ENCODE results near the gene VAT1L. TPM values are rescaled to one million over a fixed set of nuclear protein-coding genes. Genes with fewer than 3 reads are reported as not detected.

The VAT1L gene
- total and polyA plus RNA-seq, 2 donors (not counting 1 experiment from before 2014, with no cell fraction given), result not detected

GRCh38 chr16:77860953-77861352 is 72.6 kb downstream of the VAT1L start:
- DNase-seq, result no peak
- Mint-ChIP-seq H3K9me3 (ENCODE audit: insufficient read depth) (no peaks in the 10 kb centered on the region), H3K4me3 (no peak overlapping the region), H3K27ac (no peak overlapping the region), H3K27me3 (peaks cover 13% of the 10 kb centered on the region), H3K4me1 (no peaks in the 10 kb centered on the region)
- Histone ChIP-seq H3K9me3 (ENCODE audit: control extremely low read depth in 1 of 3, control insufficient read depth in 2 of 3, insufficient read depth in 1 of 3, low read length in 2 of 3) (no peaks in the 10 kb centered on the region), H3K27me3 (replicated peaks in 1 of 4; ENCODE audit: control extremely low read depth in 1 of 4, control insufficient read depth in 3 of 4, insufficient read depth in 4 of 4, low read length in 3 of 4) (no peaks in the 10 kb centered on the region), H3K4me1 (ENCODE audit: control insufficient read depth in 2 of 2, insufficient read depth in 2 of 2, low read length in 2 of 2) (no peaks in the 10 kb centered on the region), H3K4me2 (replicated peaks; ENCODE audit: low read depth, low read length, poor library complexity, severe bottlenecking) (no peak overlapping the region), H3K9ac (ENCODE audit: low read length) (no peak overlapping the region), H3K79me2 (ENCODE audit: control insufficient read depth, insufficient read depth, low read length) (no peaks in the 10 kb centered on the region), H2AFZ (ENCODE audit: insufficient read depth, low read depth, low read length, poor library complexity, severe bottlenecking) (no peak overlapping the region), H3K4me3 (ENCODE audit: control extremely low read depth in 1 of 5, extremely low read depth in 1 of 5, insufficient read depth in 1 of 5, low read depth in 2 of 5, low read length in 4 of 5) (no peak overlapping the region), H4K20me1 (ENCODE audit: control insufficient read depth, insufficient read depth, low read length, poor library complexity, severe bottlenecking) (no peaks in the 10 kb centered on the region), H3K36me3 (replicated peaks in 1 of 2; ENCODE audit: control extremely low read depth in 1 of 2, control insufficient read depth in 1 of 2, extremely low read depth in 1 of 2, insufficient read depth in 2 of 2, low read length in 1 of 2) (no peaks in the 10 kb centered on the region), H3K27ac (ENCODE audit: low read length in 2 of 2) (no peak overlapping the region)
- intact Hi-C loops (cut with micrococcal nuclease), result no loop called here
- CTCF ChIA-PET, result no interaction called here
- POLR2A ChIA-PET, result no interaction called here
- TF ChIP-seq, protein P1, sequence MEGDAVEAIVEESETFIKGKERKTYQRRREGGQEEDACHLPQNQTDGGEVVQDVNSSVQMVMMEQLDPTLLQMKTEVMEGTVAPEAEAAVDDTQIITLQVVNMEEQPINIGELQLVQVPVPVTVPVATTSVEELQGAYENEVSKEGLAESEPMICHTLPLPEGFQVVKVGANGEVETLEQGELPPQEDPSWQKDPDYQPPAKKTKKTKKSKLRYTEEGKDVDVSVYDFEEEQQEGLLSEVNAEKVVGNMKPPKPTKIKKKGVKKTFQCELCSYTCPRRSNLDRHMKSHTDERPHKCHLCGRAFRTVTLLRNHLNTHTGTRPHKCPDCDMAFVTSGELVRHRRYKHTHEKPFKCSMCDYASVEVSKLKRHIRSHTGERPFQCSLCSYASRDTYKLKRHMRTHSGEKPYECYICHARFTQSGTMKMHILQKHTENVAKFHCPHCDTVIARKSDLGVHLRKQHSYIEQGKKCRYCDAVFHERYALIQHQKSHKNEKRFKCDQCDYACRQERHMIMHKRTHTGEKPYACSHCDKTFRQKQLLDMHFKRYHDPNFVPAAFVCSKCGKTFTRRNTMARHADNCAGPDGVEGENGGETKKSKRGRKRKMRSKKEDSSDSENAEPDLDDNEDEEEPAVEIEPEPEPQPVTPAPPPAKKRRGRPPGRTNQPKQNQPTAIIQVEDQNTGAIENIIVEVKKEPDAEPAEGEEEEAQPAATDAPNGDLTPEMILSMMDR (IDR thresholded peaks at IDR 0.05), result no peak
- no peak for TF ChIP-seq EZH2 (IDR thresholded peaks at IDR 0.05; ENCODE audit: borderline replicate concordance, insufficient read depth, low read depth, low read length, poor library complexity, severe bottlenecking)
- WGBS (ENCODE audit: insufficient coverage), result 93% methylated on average over 3 of the region's 3 CpGs
- ATAC-seq (ENCODE audit: low read depth), result no peak

DNA sequence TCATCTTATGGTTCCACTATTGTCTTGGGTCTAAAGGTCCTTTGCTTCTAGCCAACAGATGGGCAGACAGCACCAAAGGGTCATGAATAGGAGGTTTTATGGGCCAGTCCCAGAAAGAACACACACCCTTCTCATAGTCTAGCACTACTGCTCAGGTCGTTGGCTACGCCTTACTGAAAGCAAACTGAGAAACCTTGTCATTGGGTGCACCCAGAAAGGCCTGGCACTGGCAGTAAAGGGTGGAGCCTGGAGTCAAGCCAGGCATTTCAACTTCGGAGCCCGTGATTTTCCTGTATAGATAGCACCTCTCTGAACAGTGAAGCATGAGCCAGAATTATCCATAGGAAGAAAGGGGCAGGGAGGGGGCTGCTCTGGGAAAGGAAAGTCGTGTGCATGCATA is 74.9 kb downstream of the VAT1L start:
- Histone ChIP-seq H3K79me2 (ENCODE audit: control insufficient read depth, insufficient read depth, low read length) (no peaks in the 10 kb centered on the region), H3K9ac (ENCODE audit: low read length) (no peak overlapping the region), H4K20me1 (ENCODE audit: control insufficient read depth, insufficient read depth, low read length, poor library complexity, severe bottlenecking) (no peaks in the 10 kb centered on the region), H3K4me3 (ENCODE audit: control extremely low read depth in 1 of 5, extremely low read depth in 1 of 5, insufficient read depth in 1 of 5, low read depth in 2 of 5, low read length in 4 of 5) (no peak overlapping the region), H3K4me1 (ENCODE audit: control insufficient read depth in 2 of 2, insufficient read depth in 2 of 2, low read length in 2 of 2) (no peaks in the 10 kb centered on the region), H3K36me3 (replicated peaks in 1 of 2; ENCODE audit: control extremely low read depth in 1 of 2, control insufficient read depth in 1 of 2, extremely low read depth in 1 of 2, insufficient read depth in 2 of 2, low read length in 1 of 2) (no peaks in the 10 kb centered on the region), H3K9me3 (ENCODE audit: control extremely low read depth in 1 of 3, control insufficient read depth in 2 of 3, insufficient read depth in 1 of 3, low read length in 2 of 3) (no peaks in the 10 kb centered on the region), H3K27ac (ENCODE audit: low read length in 2 of 2) (no peak overlapping the region), H3K4me2 (replicated peaks; ENCODE audit: low read depth, low read length, poor library complexity, severe bottlenecking) (no peak overlapping the region), H2AFZ (ENCODE audit: insufficient read depth, low read depth, low read length, poor library complexity, severe bottlenecking) (no peak overlapping the region), H3K27me3 (replicated peaks in 1 of 4; ENCODE audit: control extremely low read depth in 1 of 4, control insufficient read depth in 3 of 4, insufficient read depth in 4 of 4, low read length in 3 of 4) (no peaks in the 10 kb centered on the region)
- no peak for ATAC-seq (ENCODE audit: low read depth)
- Mint-ChIP-seq H3K4me3 (no peak overlapping the region), H3K4me1 (no peaks in the 10 kb centered on the region), H3K9me3 (ENCODE audit: insufficient read depth) (no peaks in the 10 kb centered on the region), H3K27me3 (peaks cover 10% of the 10 kb centered on the region), H3K27ac (no peak overlapping the region)
- POLR2A ChIA-PET, result no interaction called here
- CTCF ChIA-PET, result no interaction called here
- intact Hi-C loops (cut with micrococcal nuclease), result no loop called here
- no peak for TF ChIP-seq EZH2 (IDR thresholded peaks at IDR 0.05; ENCODE audit: borderline replicate concordance, insufficient read depth, low read depth, low read length, poor library complexity, severe bottlenecking)
- TF ChIP-seq, protein P1 (IDR thresholded peaks at IDR 0.05), result no peak
- DNase-seq, result no peak
- WGBS (ENCODE audit: insufficient coverage), result 77% methylated on average over 5 of the region's 5 CpGs

Data from B cell (primary cell).